ENCODE data around the gene IMMP2L. TPM values are rescaled to one million over a fixed set of nuclear protein-coding genes. Genes with fewer than 3 reads are reported as not detected.

Gene IMMP2L
- total and polyA plus RNA-seq, 2 donors (not counting 3 experiments of a cell fraction or from before 2014, with no cell fraction given): 9.9 to 11.8 TPM

- dilution Hi-C loops (cut with MboI; ENCODE audit: extremely low pct_ligation_motif_present, low sequenced_read_pairs) (no loop called here), intact Hi-C loops (cut with micrococcal nuclease) (no loop called here)
- Histone ChIP-seq H3K4me2 (ENCODE audit: insufficient read depth, low read length) (no peak overlapping the region), H3K27me3 (ENCODE audit: control insufficient read depth in 2 of 2, insufficient read depth in 2 of 2, low read length in 2 of 2) (no peaks in the 10 kb centered on the region), H3K9me3 (replicated peaks; ENCODE audit: control insufficient read depth, insufficient read depth, low read length) (no peaks in the 10 kb centered on the region), H4K20me1 (replicated peaks; ENCODE audit: control insufficient read depth, extremely low read depth, insufficient read depth, low read length) (no peaks in the 10 kb centered on the region), H3K4me3 (replicated peaks in 1 of 3; ENCODE audit: insufficient read depth in 1 of 3, low read depth in 1 of 3, low read length in 3 of 3) (no peak overlapping the region), H3K36me3 (ENCODE audit: control insufficient read depth in 2 of 2, extremely low read depth in 1 of 2, insufficient read depth in 2 of 2, low read length in 2 of 2) (no peaks in the 10 kb centered on the region), H3K4me1 (ENCODE audit: control insufficient read depth, extremely low read depth, insufficient read depth, low read length) (no peaks in the 10 kb centered on the region), H3K79me2 (ENCODE audit: control insufficient read depth, insufficient read depth, low read length) (no peaks in the 10 kb centered on the region), H3K9ac (replicated peaks; ENCODE audit: extremely low read depth, insufficient read depth, low read length) (no peak overlapping the region), H3K27ac (ENCODE audit: insufficient read depth, low read depth, low read length) (no peak overlapping the region), H3K9me1 (replicated peaks; ENCODE audit: control insufficient read depth, extremely low read depth, insufficient read depth, low read length) (no peaks in the 10 kb centered on the region), H2AFZ (ENCODE audit: low read depth, low read length) (no peak overlapping the region)
- ChIA-PET POLR2A (no interaction called here), CTCF (interaction anchor here (0.7 to 1.0 kb wide), 2 partner anchors 10 to 18 kb away, joined by 3 read pairs; no protein-coding TSS in a partner anchor)
- FAIRE-seq (no peak), DNase-seq (ENCODE audit: low read depth, low spot score) (no peak)
- no peak for TF ChIP-seq MYC (IDR thresholded peaks at IDR 0.05; ENCODE audit: low read depth, low read length)
- no peak for TF ChIP-seq FOS (IDR thresholded peaks at IDR 0.05; ENCODE audit: borderline replicate concordance, insufficient read depth, low read length)
- no peak for TF ChIP-seq JUN (IDR thresholded peaks at IDR 0.05; ENCODE audit: borderline replicate concordance, insufficient read depth, insufficient read length, low read depth)
- TF ChIP-seq, protein P1, sequence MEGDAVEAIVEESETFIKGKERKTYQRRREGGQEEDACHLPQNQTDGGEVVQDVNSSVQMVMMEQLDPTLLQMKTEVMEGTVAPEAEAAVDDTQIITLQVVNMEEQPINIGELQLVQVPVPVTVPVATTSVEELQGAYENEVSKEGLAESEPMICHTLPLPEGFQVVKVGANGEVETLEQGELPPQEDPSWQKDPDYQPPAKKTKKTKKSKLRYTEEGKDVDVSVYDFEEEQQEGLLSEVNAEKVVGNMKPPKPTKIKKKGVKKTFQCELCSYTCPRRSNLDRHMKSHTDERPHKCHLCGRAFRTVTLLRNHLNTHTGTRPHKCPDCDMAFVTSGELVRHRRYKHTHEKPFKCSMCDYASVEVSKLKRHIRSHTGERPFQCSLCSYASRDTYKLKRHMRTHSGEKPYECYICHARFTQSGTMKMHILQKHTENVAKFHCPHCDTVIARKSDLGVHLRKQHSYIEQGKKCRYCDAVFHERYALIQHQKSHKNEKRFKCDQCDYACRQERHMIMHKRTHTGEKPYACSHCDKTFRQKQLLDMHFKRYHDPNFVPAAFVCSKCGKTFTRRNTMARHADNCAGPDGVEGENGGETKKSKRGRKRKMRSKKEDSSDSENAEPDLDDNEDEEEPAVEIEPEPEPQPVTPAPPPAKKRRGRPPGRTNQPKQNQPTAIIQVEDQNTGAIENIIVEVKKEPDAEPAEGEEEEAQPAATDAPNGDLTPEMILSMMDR (IDR thresholded peaks at IDR 0.05; ENCODE audit: extremely low read depth in 1 of 2, insufficient read depth in 1 of 2, low read depth in 1 of 2, low read length in 2 of 2): no peak
- no peak for TF ChIP-seq POLR2A (IDR thresholded peaks at IDR 0.05; ENCODE audit: low read depth, low read length)
- TF ChIP-seq EZH2 (IDR thresholded peaks at IDR 0.05; ENCODE audit: borderline replicate concordance, low read depth, low read length, severe bottlenecking): no peak
- no peak for TF ChIP-seq GATA2 (IDR thresholded peaks at IDR 0.05; ENCODE audit: insufficient read depth, insufficient read length, low read depth, low read length)
- TF ChIP-seq MAX (IDR thresholded peaks at IDR 0.05; ENCODE audit: insufficient read depth, insufficient read length): no peak
- TF ChIP-seq POLR2AphosphoS5 (IDR thresholded peaks at IDR 0.05; ENCODE audit: insufficient read depth, low read depth, low read length): no peak
- BruUV-seq (replicated peaks): no TSS peak
These were observed 44.7 kb downstream of the IMMP2L start for GRCh38 chr7:111517549-111517951.
